HG03139 (cell line): ENCODE data around the gene ST3GAL3.

Experiments
- ATAC-seq: cut with Tn5 transposase; IDR thresholded peaks from one replicate; pipeline ENCODE4 v1.9.1; 2021; ENCODE audit not compliant: unreplicated experiment

Gene ST3GAL3

GRCh38 chr1:43957407-43958040, 250.2 kb downstream of the ST3GAL3 start:
- ATAC-seq: no peak

- ATAC-seq: no peak
These were observed 251.3 kb downstream of the ST3GAL3 start for GRCh38 chr1:43958351-43959255.

- no peak for ATAC-seq
These were observed 253.5 kb downstream of the ST3GAL3 start for GRCh38 chr1:43960798-43961197.

- ATAC-seq: no peak
These were observed 254.4 kb downstream of the ST3GAL3 start for GRCh38 chr1:43961692-43962091.

- no peak for ATAC-seq
These were observed 255.0 kb downstream of the ST3GAL3 start for GRCh38 chr1:43962324-43962723.

- no peak for ATAC-seq
These were observed 255.7 kb downstream of the ST3GAL3 start for GRCh38 chr1:43963006-43963405.

GRCh38 chr1:43963890-43964289, 256.6 kb downstream of the ST3GAL3 start:
- ATAC-seq: no peak

- ATAC-seq: no peak
These were observed 258.0 kb downstream of the ST3GAL3 start for GRCh38 chr1:43965316-43965715.

- ATAC-seq: no peak
These were observed 261.1 kb downstream of the ST3GAL3 start for GRCh38 chr1:43968348-43968948.

- ATAC-seq: no peak
These were observed 262.0 kb downstream of the ST3GAL3 start for GRCh38 chr1:43969416-43969745.

GRCh38 chr1:43969746-43970466, 262.6 kb downstream of the ST3GAL3 start, which contains the start of gene DPH2:
TSS of gene DPH2 (plus strand) at chr1:43970010. CDS start at chr1:43970176, 166 bp downstream.
- peak; percentile 83 for ATAC-seq

GRCh38 chr1:43970502-43970901, 263.2 kb downstream of the ST3GAL3 start:
- no peak for ATAC-seq

- no peak for ATAC-seq
These were observed 263.6 kb downstream of the ST3GAL3 start for GRCh38 chr1:43970911-43971310.

GRCh38 chr1:43971336-43971980, 264.1 kb downstream of the ST3GAL3 start:
- ATAC-seq: no peak

GRCh38 chr1:43973981-43974442, 266.7 kb downstream of the ST3GAL3 start:
- ATAC-seq: no peak

- peak; percentile 49 for ATAC-seq
These were observed 267.3 kb downstream of the ST3GAL3 start, which contains the start of gene ATP6V0B for GRCh38 chr1:43974443-43975248. TSS of gene ATP6V0B (plus strand) at chr1:43974960. CDS start at chr1:43975041, 81 bp downstream.

GRCh38 chr1:43975249-43975961, 268.1 kb downstream of the ST3GAL3 start:
- no peak for ATAC-seq

GRCh38 chr1:43976045-43976444, 268.7 kb downstream of the ST3GAL3 start:
- no peak for ATAC-seq

GRCh38 chr1:43976890-43977289, 269.6 kb downstream of the ST3GAL3 start:
- ATAC-seq: no peak
